ENCODE data around the gene LEP. TPM values are rescaled to one million over a fixed set of nuclear protein-coding genes. Genes with fewer than 3 reads are reported as not detected.
"Not testable (repeated sequence)": the region's sequence is repeated elsewhere in the genome, so short reads cannot be mapped to it uniquely, and the experiment has no call there.

LEP gene
- total RNA-seq, 3 donors from 2014 or later = 0.09 to 0.22 TPM; not detected in 1

- DNase-seq (no peak), ATAC-seq (no peak)
- TF ChIP-seq CTCF (IDR thresholded peaks at IDR 0.05) = no peak
- no peak overlapping the region for H3K4me3 ChIP-seq
- intact Hi-C loops (cut with DNase I, micrococcal nuclease) = no loop called here
- peaks cover 11% of the 10 kb centered on the region for H3K9me3 ChIP-seq
- no peaks in the 10 kb centered on the region for H3K36me3 ChIP-seq (ENCODE audit: low read depth)
- H3K4me1 ChIP-seq (ENCODE audit: low read depth) = no peaks in the 10 kb centered on the region
Observed at GRCh38 chr7:128278366-128278765, 37.3 kb downstream of the LEP start.

- no peak for ATAC-seq
- TF ChIP-seq CTCF (IDR thresholded peaks at IDR 0.05) = no peak
- Histone ChIP-seq H3K9me3 (peaks cover 11% of the 10 kb centered on the region), H3K36me3 (ENCODE audit: low read depth) (no peaks in the 10 kb centered on the region), H3K4me3 (no peak overlapping the region), H3K4me1 (ENCODE audit: low read depth) (no peaks in the 10 kb centered on the region)
- DNase-seq = no peak
- intact Hi-C loops (cut with DNase I, micrococcal nuclease) = no loop called here
Observed at GRCh38 chr7:128279124-128279713, 38.1 kb downstream of the LEP start.

- H3K9me3 ChIP-seq = peaks cover 11% of the 10 kb centered on the region
- H3K4me3 ChIP-seq; intact Hi-C loops (cut with DNase I, micrococcal nuclease); H3K36me3 ChIP-seq (ENCODE audit: low read depth); ATAC-seq; DNase-seq; H3K4me1 ChIP-seq (ENCODE audit: low read depth): not testable (repeated sequence)
Observed at GRCh38 chr7:128280451-128280850, 39.4 kb downstream of the LEP start.

- H3K9me3 ChIP-seq = peaks cover 11% of the 10 kb centered on the region
- intact Hi-C loops (cut with DNase I, micrococcal nuclease) = no loop called here
- H3K36me3 ChIP-seq (ENCODE audit: low read depth) = no peaks in the 10 kb centered on the region
- no peak for ATAC-seq
- no peaks in the 10 kb centered on the region for H3K4me1 ChIP-seq (ENCODE audit: low read depth)
- no peak for TF ChIP-seq CTCF (IDR thresholded peaks at IDR 0.05)
- H3K4me3 ChIP-seq = no peak overlapping the region
- no peak for DNase-seq
Observed at GRCh38 chr7:128281605-128282380, 40.7 kb downstream of the LEP start.

GRCh38 chr7:128284102-128284501 lies 43.0 kb downstream of the LEP start:
- intact Hi-C loops (cut with DNase I, micrococcal nuclease) = no loop called here
- peaks cover 11% of the 10 kb centered on the region for H3K9me3 ChIP-seq
- ATAC-seq (no peak), DNase-seq (no peak)
- no peaks in the 10 kb centered on the region for H3K4me1 ChIP-seq (ENCODE audit: low read depth)
- TF ChIP-seq CTCF (IDR thresholded peaks at IDR 0.05) = no peak
- no peak overlapping the region for H3K4me3 ChIP-seq
- H3K36me3 ChIP-seq (ENCODE audit: low read depth) = no peaks in the 10 kb centered on the region

- no peaks in the 10 kb centered on the region for H3K4me1 ChIP-seq (ENCODE audit: low read depth)
- no peak for TF ChIP-seq CTCF (IDR thresholded peaks at IDR 0.05)
- intact Hi-C loops (cut with DNase I, micrococcal nuclease) = no loop called here
- H3K36me3 ChIP-seq (ENCODE audit: low read depth) = no peaks in the 10 kb centered on the region
- ATAC-seq = no peak
- no peak for DNase-seq
- no peak overlapping the region for H3K4me3 ChIP-seq
- H3K9me3 ChIP-seq = no peaks in the 10 kb centered on the region
Observed at GRCh38 chr7:128287556-128287955, 46.5 kb downstream of the LEP start.

GRCh38 chr7:128298004-128298403 lies 56.9 kb downstream of the LEP start:
- H3K4me1 ChIP-seq (ENCODE audit: low read depth); H3K9me3 ChIP-seq; intact Hi-C loops (cut with DNase I, micrococcal nuclease); DNase-seq; H3K4me3 ChIP-seq; ATAC-seq; H3K36me3 ChIP-seq (ENCODE audit: low read depth): not testable (repeated sequence)

Measured in mucosa of descending colon (tissue), 3 donors.